Tibial artery (tissue), 4 donors: ENCODE results near the gene COL4A3.

Experiments
- DNase-seq, 2 donors: peaks; one replicate each; pipeline ENCODE4 v3.0.0-alpha.2; 2019
- H3K27ac ChIP-seq, 2 donors: fragments of 200-600 bp; sonication (generic) in 1 of 2; 1 replicate in 1 of 2; 2 replicates in 1 of 2; pipeline ENCODE4 v1.5.1; 2018 to 2019; ENCODE audit warnings: mild to moderate bottlenecking in 1 of 2
- H3K27me3 ChIP-seq, 2 donors: fragments of 200-600 bp; sonication (generic) in 1 of 2; one replicate each; pipeline versions ENCODE4 v1.5.1 to v1.6.0; 2016 to 2019
- H3K36me3 ChIP-seq, 3 donors: fragments of 200-600 bp; sonication (generic) in 2 of 3; one replicate each; pipeline ENCODE4 v1.5.1; 2016 to 2019; ENCODE audit warnings: mild to moderate bottlenecking in 2 of 3
- H3K4me1 ChIP-seq, 4 donors: fragments of 200-600 bp; sonication (generic) in 2 of 4; 1 replicate in 3 of 4; 2 replicates in 1 of 4; pipeline ENCODE4 v1.5.1; 2016 to 2019
- H3K4me3 ChIP-seq, 2 donors: fragments of 200-600 bp; sonication (generic) in 1 of 2; 1 replicate in 1 of 2; 2 replicates in 1 of 2; pipeline ENCODE4 v1.5.1; 2018 to 2019; ENCODE audit warnings: mild to moderate bottlenecking in 2 of 2
- H3K9me3 ChIP-seq, 3 donors: fragments of 200-600 bp; sonication (generic) in 1 of 3; one replicate each; pipeline ENCODE4 v1.5.1; 2016 to 2019
- CTCF ChIP-seq, 2 experiments: fragments of 200-600 bp in 1 of 2; fragments of 450-650 bp in 1 of 2; IDR thresholded peaks; one replicate each; pipeline ENCODE4 v1.5.1; 2017 to 2019; ENCODE audit warnings: antibody characterized with exemption in 2 of 2, mild to moderate bottlenecking in 1 of 2, moderate library complexity in 1 of 2
- intact Hi-C: fragments of 100-400 bp; cut with DNase I; formaldehyde crosslinking; loops from one replicate; pipeline ENCODE4 v1.15.0; 2023; ENCODE audit warnings: low total_unique reads

The COL4A3 gene

GRCh38 chr2:227280895-227281294, 116.5 kb downstream of the COL4A3 start:
- peaks cover 0 to 9% (median 0%) of the 10 kb centered on the region in 3 donors for H3K9me3 ChIP-seq
- peaks cover 0 to 2% (median 0%) of the 10 kb centered on the region in 4 donors for H3K4me1 ChIP-seq
- intact Hi-C loops: no loop called here
- H3K27ac ChIP-seq: no peak overlapping the region
- TF ChIP-seq CTCF (IDR thresholded peaks at IDR 0.05): no peak
- H3K4me3 ChIP-seq: no peak overlapping the region
- DNase-seq: no peak
- no peaks in the 10 kb centered on the region for H3K36me3 ChIP-seq
- H3K27me3 ChIP-seq: no peaks in the 10 kb centered on the region

- H3K9me3 ChIP-seq: peaks cover 0 to 9% (median 0%) of the 10 kb centered on the region in 3 donors
- no peak for DNase-seq
- H3K4me3 ChIP-seq: no peak overlapping the region
- peaks cover 0 to 2% (median 0%) of the 10 kb centered on the region in 4 donors for H3K4me1 ChIP-seq
- H3K27ac ChIP-seq: no peak overlapping the region
- intact Hi-C loops: no loop called here
- no peaks in the 10 kb centered on the region for H3K36me3 ChIP-seq
- TF ChIP-seq CTCF (IDR thresholded peaks at IDR 0.05): no peak
- no peaks in the 10 kb centered on the region for H3K27me3 ChIP-seq
Observed at GRCh38 chr2:227285741-227286236, 121.4 kb downstream of the COL4A3 start.

GRCh38 chr2:227287771-227288170, 123.3 kb downstream of the COL4A3 start:
- Histone ChIP-seq H3K4me1 (peaks cover 0 to 2% (median 0%) of the 10 kb centered on the region in 4 donors), H3K27ac (no peak overlapping the region), H3K4me3 (no peak overlapping the region), H3K9me3 (peaks cover 0 to 8% (median 0%) of the 10 kb centered on the region in 3 donors), H3K27me3 (no peaks in the 10 kb centered on the region), H3K36me3 (no peaks in the 10 kb centered on the region)
- no peak for DNase-seq
- intact Hi-C loops: no loop called here
- TF ChIP-seq CTCF (IDR thresholded peaks at IDR 0.05): no peak

GRCh38 chr2:227292314-227292713, 127.9 kb downstream of the COL4A3 start:
- intact Hi-C loops: no loop called here
- Histone ChIP-seq H3K9me3 (no peaks in the 10 kb centered on the region), H3K27ac (no peak overlapping the region), H3K27me3 (no peaks in the 10 kb centered on the region), H3K4me1 (no peaks in the 10 kb centered on the region), H3K36me3 (no peaks in the 10 kb centered on the region), H3K4me3 (no peak overlapping the region)
- no peak for TF ChIP-seq CTCF (IDR thresholded peaks at IDR 0.05)
- DNase-seq: no peak

- no peak for DNase-seq
Observed at GRCh38 chr2:227293531-227293930, 129.1 kb downstream of the COL4A3 start.

More at GRCh38 chr2:227293531-227293930, 129.1 kb downstream of the COL4A3 start:
- H3K4me1 ChIP-seq: no peaks in the 10 kb centered on the region
- no peak overlapping the region for H3K4me3 ChIP-seq
- intact Hi-C loops: no loop called here
- H3K27me3 ChIP-seq: no peaks in the 10 kb centered on the region
- TF ChIP-seq CTCF (IDR thresholded peaks at IDR 0.05): no peak
- no peaks in the 10 kb centered on the region for H3K36me3 ChIP-seq
- no peak overlapping the region for H3K27ac ChIP-seq
- H3K9me3 ChIP-seq: no peaks in the 10 kb centered on the region
